GF-D8 (cell line): ENCODE measurements around the gene DCX.

ENCODE experiments used
- DNase-seq: peaks from one replicate; lab custom pipeline; 2025; lab: John Stamatoyannopoulos, UW

DCX gene

DNA sequence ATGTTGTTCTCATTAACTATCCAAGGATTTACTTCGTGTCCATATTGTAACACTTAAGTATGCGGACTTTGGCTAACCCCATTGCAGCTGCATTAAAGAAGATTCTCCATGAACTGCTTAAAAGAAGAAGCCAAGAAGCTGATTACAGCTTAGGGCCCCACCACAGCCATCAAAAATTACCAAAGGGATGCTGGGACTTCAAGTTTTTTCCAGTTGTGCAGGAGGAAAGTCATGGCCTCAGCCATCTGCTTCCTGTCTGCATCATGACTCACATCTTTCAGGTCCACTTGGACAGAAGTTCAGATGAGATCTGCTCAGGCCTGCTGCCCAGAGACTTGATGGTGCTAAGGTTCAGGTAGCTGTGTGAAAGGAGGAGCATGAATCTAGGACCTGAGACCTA is 102.9 kb downstream of the DCX start:
- no peak for DNase-seq

DNA sequence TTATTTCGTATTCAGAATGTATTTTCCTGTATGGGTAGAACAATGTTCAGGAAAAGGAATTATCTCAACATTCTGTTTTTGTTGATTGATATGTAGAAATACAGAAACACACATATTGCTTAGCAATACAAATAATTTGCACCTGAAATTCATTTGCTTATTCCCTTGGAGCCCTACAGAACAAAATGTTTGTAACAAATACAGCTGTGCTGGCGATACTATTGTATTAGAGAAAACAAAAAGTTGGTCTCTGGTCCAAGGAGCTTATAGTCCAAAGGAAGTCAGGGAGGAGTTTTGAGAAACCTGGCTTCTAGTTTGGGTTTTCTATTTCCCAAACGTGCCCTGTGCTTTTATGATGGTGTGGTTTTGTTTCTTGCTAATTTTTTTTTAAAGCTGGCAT is 104.0 kb downstream of the DCX start:
- DNase-seq: no peak

DNA sequence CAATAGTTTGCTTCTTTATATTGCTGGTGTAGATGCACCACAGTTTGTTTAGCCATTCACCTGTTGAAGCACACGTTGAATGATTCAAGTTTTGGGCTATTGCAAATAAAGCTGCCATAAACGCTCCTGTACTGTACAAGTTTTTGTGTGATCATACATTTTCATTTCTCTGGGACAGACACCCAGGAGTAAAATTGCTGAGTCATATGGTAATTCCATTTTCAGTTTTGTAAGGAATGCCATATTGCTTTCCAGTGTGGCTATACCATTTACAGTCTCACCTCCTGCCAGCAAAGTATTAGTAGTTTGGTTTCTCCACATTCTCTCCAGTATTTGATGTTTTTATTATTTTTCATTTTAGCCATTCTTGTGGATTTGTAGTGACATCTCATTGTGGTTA is 109.7 kb downstream of the DCX start:
- no peak for DNase-seq

DNA sequence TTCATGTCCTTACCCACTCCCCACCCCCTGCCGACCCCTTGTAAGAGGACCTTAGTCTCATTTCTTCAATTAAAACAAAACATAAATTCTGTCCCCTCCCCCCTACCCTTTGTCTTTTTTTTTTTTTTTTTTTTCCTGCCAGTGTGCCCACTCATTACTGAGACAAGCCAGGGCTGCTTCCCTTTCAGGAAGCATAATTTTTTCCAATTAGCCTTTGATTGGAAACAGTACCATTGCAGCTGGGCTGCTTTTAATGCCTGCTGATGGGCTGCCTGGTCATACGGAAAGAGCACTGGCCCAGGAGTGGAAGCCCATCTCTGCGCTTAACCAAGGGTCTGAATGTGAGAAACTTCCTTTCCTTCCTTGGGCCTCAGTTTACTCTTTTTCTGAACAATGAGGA is 123.2 kb downstream of the DCX start:
- DNase-seq: no peak

DNA sequence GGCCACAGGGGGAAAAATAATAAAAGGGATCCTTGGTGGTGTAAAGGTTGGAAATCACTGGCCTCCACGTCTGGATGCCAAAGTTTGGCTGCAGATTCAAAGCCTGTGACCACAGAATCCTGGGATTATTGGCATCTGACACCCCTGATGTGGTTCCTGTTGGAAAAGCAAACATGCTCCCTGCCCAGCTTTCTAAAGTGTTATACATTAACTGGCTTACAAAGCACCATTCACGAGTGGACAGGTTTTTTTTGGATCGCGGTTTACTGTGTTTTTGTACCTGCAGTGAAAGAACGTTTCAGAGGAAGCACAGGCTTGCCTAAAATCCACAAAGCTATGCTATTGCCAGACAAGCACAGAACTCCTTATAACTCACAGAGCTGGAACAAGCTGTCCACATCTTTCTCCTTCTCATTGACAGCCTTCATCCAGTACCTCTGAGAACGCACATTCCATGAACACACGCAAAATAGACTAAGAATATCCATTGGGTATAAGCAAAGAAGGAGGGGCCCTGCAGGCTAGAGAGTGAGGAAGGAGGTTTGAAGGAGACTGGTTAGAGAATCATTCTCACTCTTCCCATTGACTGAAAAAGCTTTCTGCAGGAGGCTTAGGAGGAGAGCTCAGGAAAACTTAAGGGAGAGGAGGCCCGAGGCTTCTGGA is 127.2 kb downstream of the DCX start:
- no peak for DNase-seq

DNA sequence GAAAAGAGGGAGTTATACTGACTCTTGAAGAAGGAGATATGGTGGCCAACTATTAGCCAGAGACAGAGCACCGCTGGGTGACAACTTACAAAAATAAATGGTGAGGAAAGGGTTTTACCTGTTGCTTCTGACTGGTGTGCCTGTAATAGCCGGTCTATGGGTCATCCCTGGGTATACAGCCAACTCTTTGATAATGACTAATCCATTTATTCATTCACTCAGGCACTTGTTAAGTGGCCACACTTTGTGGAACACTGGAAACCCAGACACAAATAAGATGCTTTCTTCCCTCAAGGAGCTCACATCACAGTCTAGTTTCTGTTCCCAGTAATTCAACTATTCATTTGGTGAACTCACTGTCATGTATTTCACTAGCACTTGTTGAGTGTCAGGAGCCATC is 128.5 kb downstream of the DCX start:
- DNase-seq: no peak

DNA sequence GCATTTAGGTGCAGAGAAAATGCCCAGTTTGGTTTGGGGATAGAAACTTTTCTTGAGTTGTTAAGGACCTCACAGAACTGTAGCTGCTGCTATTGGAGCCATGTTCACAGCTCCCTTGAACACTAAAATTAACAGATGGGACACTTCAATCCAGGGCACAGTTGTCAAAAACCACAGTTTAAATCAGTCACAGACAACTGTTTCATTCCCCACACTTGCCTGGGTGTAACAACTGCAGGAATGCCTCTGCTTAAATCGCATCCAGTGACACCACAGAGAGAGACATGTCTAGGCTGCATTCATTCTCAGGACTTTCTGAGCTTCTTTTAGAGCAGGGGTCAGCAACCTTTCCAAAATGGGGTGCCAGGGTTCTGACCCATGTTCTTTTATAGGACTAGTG is 129.0 kb downstream of the DCX start:
- no peak for DNase-seq

DNA sequence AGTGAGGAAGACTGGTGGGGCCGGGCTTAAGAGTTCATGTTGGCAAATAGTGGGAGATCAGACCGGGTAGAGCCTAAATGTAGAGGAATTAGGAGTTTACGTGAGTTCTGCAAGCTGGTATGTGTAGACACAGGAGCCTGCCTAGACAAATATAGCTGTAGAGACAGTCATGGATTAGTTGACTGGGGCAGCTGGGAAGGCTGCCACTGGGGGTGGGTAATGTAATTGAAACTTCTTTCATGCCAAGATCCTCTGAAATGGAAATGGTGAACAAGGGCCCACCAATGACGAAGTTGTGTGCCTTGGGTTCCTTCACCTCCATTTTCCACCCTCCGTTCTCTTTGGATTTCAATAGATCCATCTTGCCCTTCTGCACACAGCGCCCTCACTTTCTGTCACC is 129.9 kb downstream of the DCX start:
- no peak for DNase-seq

DNA sequence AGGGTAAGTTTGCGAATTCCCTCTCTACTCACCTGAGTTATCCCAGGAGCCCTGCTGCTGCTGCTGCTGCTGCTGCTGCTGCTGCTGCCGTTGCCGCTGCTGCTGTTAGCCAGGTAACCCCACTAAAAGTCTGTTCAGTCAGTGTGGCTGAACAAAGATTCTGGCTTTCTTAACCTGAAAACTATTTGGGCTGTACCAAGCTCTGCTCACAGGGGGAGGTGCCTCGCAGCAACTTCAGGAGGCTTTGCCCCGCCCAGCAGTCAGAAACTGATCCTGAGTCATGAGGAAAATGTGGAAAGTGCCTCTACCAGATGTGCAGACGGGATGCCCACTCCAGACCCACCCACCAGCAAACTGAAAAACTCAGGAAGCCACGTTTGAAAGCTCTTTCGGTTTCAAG is 141.7 kb downstream of the DCX start, which contains the start of gene CAPN6:
CAPN6 (minus strand) TSS at position 145 of the 400 bp plus-strand sequence. CDS start 6,547 bp downstream, outside the sequence.
- no peak for DNase-seq

DNA sequence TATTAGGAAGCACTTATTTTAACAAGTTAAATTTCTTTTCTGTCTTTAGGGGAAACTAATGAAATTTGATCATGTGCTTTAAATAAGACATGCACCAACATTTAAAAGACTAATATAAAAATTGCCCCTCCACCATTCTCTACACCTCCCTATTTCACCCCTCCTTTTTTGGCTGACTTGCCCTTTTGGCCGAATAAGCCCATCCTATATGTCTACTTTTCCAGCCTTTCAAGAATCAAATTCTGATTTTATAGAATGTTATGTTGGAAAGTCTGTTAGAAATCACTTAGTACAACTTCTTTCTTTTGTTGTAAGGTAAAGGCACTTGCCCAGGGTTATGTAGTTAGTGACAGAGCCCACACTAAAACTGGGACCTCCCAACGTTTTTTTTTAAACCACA is 143.5 kb downstream of the DCX start:
- DNase-seq: no peak

DNA sequence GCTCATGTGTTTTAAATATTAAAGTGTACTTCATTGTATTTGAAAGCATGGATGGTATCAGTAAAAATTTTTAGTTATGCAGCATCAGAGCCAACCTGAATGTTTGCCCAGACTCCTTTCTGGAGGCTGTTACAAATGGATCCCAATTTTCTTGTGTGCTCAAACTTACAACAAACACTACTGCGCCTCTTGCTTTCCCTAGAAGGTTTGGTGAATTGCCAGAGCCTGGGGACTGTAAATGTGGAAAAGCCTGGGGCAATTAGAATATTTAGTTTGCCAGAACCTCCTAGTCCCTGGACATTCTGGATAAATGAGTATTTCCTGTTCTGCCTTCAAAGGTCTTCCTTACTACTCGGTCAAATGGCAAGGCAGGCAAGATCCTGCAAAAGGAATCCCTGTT is 146.5 kb downstream of the DCX start:
- DNase-seq: no peak

DNA sequence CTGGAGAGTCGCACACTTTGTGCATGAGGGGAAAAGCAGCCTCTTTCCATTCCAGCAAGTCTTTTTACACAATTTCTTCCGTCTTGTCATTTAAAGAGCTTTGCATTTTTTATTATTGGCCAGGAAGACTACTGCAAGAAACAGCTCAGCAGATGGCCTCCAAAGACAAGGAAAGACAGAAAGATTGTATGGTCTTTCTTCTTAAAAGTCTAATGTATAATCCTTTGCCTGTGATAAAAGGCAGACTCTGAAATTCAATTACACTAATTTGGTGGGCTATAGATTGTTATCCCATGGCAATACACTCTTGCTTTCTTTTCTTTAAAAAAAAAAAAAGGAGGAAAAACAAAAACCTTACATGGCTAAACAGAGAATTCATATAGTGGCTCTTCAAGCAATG is 147.6 kb downstream of the DCX start:
- DNase-seq: no peak

DNA sequence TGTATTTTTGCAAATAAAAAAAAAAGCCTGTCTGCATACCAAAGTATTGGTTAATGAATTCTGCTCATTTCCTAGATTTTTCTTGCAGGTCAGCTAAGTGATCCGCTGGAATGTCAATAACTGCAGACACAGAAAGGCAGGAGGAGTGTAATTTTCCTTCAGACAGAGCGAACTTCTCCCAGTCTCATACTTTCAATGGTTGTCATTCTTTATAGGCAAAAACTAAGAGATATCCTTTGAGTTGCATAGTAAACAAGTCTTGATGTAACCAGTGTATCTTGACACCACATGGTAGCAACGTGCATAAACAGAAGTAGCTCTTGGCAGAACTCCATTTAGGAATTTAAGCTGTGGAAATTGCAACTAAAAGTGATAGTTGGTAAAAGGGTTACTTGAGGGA is 149.9 kb downstream of the DCX start:
- DNase-seq: no peak

DNA sequence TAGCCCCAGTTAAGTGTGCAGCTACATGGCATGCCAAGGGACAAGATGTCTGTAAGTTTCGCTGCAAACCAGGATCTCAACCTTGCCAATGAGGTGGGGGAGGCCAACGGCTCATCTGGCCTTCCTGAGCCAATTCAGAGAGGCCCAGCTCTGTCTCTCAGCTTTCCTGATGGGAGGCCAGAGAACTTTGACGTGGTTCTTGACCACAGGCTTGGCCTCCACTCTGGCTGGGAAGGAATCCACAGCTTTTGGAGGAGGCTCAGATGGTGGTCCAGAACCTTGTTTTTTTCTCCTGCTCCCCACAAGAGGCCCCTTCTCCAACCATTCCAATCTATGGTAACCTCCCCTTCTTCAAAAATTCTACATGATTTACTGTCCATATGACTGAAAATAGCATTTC is 151.5 kb downstream of the DCX start:
- no peak for DNase-seq

DNA sequence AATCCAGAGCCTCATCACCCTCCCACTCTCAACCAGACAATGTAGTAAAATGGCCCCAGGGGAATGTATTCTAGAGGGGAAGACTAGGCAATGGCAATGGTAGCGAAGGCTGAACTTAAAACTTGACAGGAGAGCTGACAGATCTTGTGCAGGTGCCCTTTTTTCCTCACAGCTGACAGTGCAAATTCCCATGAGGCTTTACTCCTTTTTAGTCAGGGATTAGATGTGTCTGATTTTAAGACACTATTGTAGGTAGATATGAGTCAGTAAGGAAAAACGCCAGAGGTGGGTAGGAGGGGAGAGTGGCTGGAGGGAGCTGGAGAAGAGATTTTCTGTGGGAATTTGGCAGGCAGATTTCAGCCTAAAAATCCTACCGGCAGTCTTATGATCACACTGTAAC is 152.4 kb downstream of the DCX start:
- no peak for DNase-seq

DNA sequence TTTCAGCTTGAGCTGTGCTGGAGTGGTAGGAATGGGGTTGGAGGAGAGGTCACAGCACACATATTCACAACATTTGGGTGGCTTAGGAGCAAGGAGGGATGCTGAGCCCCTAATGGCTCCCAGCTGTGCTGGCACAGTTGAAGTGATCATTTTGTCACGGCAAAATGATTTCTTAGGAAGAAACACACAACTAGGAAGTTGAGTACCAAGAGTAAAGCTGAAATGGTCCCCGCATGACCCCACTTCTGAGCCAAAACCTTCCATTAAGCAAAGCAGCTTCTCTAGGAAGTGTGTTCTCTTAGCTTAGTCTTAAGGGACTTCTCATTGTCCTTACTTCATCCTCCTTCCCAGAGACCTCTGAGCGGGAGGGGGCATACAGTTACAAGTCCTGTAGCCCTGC is 154.3 kb downstream of the DCX start:
- no peak for DNase-seq

DNA sequence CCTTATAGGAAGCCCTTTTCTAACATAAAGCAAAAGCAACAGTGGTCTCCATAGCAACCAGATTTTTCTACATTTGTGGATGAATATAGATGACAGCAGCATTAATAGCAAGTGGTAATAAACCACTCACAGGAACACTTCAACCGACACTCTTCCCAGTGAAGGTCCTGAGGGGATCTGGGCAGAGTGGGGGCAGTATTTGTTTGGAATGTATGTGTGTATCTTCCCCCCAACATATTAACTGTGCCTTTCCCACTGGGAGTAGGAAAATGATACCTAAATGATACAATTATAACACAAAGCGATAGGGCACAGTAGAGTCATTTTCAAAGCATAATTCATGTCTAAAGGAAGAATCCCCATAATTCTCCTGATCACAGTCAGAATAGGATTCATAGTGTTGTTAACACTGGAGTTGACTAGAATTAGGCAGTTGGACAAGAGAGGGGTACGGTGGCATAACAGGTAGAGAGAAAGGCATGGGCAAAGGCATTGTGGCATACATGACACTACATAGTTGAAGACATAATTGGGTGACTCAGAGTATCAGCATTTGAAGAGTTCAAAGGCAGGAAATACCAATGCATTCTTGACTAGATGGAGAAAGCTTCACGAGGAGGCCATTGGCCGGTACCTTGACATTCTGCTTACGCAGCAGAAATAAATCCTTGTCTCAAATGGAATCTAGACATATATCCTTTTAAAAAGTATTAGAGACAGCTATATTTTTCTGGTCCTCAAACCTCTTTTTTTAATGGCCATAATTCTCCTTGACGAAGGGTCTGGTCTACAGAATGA is 156.9 kb downstream of the DCX start:
- DNase-seq: no peak

DNA sequence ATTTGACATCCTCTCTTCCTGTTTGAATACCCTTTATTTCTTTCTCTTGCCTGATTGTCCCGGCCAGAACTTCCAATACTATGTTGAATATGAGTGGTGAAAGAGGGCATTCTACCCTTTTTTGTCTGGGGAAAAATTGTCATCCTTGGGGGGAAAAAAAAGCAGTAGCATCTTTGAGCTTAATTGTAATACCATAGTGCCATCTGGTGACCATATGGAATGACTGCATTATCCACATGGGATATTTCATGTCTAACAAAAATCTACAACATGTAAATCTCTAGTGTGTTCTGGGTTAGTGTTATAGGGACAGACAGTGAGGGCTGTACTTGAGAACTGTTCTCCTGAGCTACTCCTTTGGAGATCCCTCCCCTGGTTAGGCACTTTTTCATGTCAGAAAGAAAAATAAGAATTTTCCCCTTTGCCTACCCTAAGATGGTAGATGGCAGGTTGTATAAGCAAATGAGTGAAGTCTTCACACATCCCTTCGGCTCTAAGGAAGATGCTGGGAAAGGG is 167.7 kb downstream of the DCX start:
- DNase-seq: no peak
